Measurements from ENCODE around the gene IGFBP6. TPM values are rescaled to one million over a fixed set of nuclear protein-coding genes. Genes with fewer than 3 reads are reported as not detected.

IGFBP6 gene
- total and polyA plus RNA-seq, 9 of the 15 experiments (the other 6 are each of a cell fraction or from before 2014, with no cell fraction given) = 0.15 to 1.4 (median 0.54) TPM

DNA sequence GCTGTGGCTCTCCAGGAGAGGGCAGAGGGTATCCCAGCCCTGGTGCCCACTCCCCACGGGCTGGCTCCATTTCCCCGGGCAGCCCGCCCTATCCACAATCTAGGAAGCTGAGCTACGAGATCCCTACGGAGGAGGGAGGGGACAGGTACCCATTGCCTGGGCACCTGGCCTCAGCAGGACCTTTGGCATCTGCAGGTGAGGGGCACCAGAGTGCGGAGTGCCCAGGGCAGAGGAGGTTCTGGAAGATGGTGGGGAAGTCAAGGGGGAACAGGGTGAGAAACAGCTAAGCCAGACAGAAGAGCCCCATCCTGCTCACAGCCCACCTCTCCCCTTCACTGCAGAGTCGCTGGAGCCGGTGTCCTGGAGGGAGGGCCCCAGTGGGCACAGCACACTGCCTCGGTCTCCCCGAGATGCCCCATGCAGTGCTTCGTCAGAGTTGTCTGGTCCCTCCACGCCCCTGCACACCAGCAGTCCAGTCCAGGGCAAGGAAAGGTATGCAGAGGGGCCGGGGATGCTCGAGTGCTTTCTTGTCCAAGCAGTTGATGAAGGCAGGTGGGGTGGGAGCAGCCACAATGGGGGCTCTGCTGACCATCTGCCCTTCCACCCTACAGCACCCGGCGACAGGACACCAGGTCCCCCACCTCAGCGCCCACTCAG is 37.3 kb upstream of the IGFBP6 start:
- no peaks in the 10 kb centered on the region for H4K20me1 ChIP-seq (replicated peaks; ENCODE audit: control insufficient read depth, insufficient read depth, low read length)
- H3K4me1 ChIP-seq (replicated peaks in 1 of 2; ENCODE audit: control insufficient read depth in 2 of 2, insufficient read depth in 2 of 2, low read length in 2 of 2) = peaks cover 11 to 61% of the 10 kb centered on the region in 2 experiments; a peak in 4 of 5 replicates
- H3K79me2 ChIP-seq (ENCODE audit: control insufficient read depth, insufficient read depth, low read length) = no peaks in the 10 kb centered on the region
- no peak overlapping the region for H3K4me2 ChIP-seq (ENCODE audit: insufficient read depth, low read length)
- no peak overlapping the region for H2AFZ ChIP-seq (ENCODE audit: low read depth, low read length)
- H3K9ac ChIP-seq (ENCODE audit: insufficient read depth in 1 of 2, low read depth in 2 of 2, low read length in 2 of 2) = peak overlapping the region in 1 of 2 experiments; percentile 10; a peak in 2 of 4 replicates
- DNase-seq (ENCODE audit: extremely low read depth in 1 of 4, low spot score in 3 of 4) (no peak), FAIRE-seq (no peak), ATAC-seq (no peak)
- intact Hi-C loops (cut with micrococcal nuclease) (loop anchor here (10.0 kb wide), 1 partner anchor 445 kb away; the partner anchor contains the start of genes NPFF and TARBP2), in situ Hi-C loops (cut with MboI) (loop anchor here (10.0 kb wide), 1 partner anchor 145 kb away; the partner anchor contains the start of gene ITGB7)
- H3K9me1 ChIP-seq (ENCODE audit: control insufficient read depth, insufficient read depth, low read length) = no peaks in the 10 kb centered on the region
- ChIA-PET CTCF (ENCODE audit: low intra/inter-chr PET ratio) (no interaction called here), POLR2A (interaction anchor here (0.6 to 1.0 kb wide), 4 partner anchors 9 to 209 kb away, joined by 3 to 4 read pairs (median 4); no protein-coding TSS in a partner anchor)
- BruUV-seq (replicated peaks) = no TSS peak
- no peaks in the 10 kb centered on the region for H3K9me3 ChIP-seq (replicated peaks; ENCODE audit: control insufficient read depth, insufficient read depth, low read depth, low read length)
- no peak overlapping the region for H3K27ac ChIP-seq (ENCODE audit: extremely low read depth, low read depth, low read length)
- WGBS (ENCODE audit: insufficient coverage, low coverage, missing lambda C conversion rate) = 23% methylated on average over 16 of the region's 17 CpGs
- H3K4me3 ChIP-seq = no peak overlapping the region
- no peaks in the 10 kb centered on the region for H3K27me3 ChIP-seq (ENCODE audit: control insufficient read depth in 2 of 2, insufficient read depth in 2 of 2, low read length in 2 of 2)
- no peaks in the 10 kb centered on the region; the same call in 2 of the 3 replicates for H3K36me3 ChIP-seq (ENCODE audit: control insufficient read depth, insufficient read depth, low read length)
- TF ChIP-seq ZNF23 (CRISPR knock-in tag; IDR thresholded peaks at IDR 0.05) (no peak), PTRF (tag; IDR thresholded peaks at IDR 0.05) (no peak), ID3 (CRISPR knock-in tag; IDR thresholded peaks at IDR 0.05) (no peak), ID3 (tag; IDR thresholded peaks at IDR 0.05) (no peak)
- TF ChIP-seq, protein P1, sequence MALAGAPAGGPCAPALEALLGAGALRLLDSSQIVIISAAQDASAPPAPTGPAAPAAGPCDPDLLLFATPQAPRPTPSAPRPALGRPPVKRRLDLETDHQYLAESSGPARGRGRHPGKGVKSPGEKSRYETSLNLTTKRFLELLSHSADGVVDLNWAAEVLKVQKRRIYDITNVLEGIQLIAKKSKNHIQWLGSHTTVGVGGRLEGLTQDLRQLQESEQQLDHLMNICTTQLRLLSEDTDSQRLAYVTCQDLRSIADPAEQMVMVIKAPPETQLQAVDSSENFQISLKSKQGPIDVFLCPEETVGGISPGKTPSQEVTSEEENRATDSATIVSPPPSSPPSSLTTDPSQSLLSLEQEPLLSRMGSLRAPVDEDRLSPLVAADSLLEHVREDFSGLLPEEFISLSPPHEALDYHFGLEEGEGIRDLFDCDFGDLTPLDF (CRISPR knock-in tag; IDR thresholded peaks at IDR 0.05) = no peak
- TF ChIP-seq, protein P2, sequence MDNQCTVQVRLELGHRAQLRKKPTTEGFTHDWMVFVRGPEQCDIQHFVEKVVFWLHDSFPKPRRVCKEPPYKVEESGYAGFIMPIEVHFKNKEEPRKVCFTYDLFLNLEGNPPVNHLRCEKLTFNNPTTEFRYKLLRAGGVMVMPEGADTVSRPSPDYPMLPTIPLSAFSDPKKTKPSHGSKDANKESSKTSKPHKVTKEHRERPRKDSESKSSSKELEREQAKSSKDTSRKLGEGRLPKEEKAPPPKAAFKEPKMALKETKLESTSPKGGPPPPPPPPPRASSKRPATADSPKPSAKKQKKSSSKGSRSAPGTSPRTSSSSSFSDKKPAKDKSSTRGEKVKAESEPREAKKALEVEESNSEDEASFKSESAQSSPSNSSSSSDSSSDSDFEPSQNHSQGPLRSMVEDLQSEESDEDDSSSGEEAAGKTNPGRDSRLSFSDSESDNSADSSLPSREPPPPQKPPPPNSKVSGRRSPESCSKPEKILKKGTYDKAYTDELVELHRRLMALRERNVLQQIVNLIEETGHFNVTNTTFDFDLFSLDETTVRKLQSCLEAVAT (IDR thresholded peaks at IDR 0.05) = no peak
- TF ChIP-seq, protein P3, sequence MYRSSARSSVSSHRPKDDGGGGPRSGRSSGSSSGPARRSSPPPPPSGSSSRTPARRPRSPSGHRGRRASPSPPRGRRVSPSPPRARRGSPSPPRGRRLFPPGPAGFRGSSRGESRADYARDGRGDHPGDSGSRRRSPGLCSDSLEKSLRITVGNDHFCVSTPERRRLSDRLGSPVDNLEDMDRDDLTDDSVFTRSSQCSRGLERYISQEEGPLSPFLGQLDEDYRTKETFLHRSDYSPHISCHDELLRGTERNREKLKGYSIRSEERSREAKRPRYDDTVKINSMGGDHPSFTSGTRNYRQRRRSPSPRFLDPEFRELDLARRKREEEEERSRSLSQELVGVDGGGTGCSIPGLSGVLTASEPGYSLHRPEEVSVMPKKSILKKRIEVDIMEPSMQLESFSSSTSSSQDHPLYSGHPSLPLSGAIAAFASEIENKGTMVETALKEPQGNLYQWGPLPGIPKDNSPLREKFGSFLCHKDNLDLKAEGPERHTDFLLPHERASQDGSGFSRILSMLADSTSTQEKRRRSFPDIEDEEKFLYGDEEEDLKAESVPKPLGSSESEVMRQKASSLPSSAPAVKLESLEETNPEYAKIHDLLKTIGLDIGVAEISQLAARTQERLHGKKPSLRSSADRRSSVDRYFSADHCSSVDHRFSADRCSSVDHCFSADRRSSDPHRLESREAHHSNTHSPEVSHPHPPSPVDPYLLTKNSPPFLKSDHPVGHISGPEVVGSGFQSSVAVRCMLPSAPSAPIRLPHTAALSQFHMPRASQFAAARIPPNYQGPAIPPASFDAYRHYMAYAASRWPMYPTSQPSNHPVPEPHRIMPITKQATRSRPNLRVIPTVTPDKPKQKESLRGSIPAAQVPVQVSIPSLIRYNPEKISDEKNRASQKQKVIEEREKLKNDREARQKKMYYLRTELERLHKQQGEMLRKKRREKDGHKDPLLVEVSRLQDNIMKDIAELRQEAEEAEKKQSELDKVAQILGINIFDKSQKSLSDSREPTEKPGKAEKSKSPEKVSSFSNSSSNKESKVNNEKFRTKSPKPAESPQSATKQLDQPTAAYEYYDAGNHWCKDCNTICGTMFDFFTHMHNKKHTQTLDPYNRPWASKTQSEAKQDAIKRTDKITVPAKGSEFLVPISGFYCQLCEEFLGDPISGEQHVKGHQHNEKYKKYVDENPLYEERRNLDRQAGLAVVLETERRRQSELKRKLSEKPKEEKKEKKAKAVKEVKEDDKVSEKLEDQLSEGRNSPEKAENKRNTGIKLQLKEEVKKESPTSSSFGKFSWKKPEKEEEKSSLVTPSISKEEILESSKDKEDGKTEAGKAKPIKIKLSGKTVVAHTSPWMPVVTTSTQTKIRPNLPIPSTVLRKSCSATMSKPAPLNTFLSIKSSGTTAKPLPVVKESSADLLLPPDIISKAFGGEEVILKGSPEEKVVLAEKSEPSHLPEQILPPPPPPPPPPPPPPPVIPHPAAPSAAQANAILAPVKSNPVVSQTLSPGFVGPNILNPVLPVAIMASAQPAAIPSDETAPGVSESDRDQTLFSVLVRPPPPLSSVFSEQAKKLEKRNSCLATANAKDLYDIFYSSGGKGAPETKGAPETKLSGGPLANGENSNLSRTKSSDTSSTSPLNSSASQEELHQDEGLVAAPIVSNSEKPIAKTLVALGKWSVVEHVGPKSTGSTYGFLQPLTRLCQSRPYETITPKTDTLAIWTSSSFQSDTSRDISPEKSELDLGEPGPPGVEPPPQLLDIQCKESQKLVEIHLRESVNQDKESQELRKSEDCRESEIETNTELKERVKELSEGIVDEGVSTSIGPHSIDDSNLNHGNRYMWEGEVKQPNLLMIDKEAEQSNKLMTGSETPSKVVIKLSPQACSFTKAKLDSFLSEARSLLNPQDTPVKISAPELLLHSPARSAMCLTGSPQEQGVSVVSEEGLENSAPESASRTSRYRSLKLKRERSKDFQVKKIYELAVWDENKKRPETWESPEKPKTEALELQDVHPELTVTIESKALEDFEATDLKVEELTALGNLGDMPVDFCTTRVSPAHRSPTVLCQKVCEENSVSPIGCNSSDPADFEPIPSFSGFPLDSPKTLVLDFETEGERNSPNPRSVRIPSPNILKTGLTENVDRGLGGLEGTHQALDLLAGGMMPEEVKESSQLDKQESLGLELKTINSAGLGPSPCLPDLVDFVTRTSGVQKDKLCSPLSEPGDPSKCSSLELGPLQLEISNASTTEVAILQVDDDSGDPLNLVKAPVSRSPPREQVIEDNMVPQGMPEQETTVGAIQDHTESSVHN (IDR thresholded peaks at IDR 0.05; ENCODE audit: borderline replicate concordance in 1 of 2, low read depth in 1 of 2) = no peak
